Activated naive CD8-positive, alpha-beta T cell treated with anti-CD3 and anti-CD28 coated beads, Interleukin-2, amount 50 U/mL, for 16 hours (primary cell): ENCODE results near the gene SUSD1.
"Not testable (repeated sequence)": the region's sequence is repeated elsewhere in the genome, so short reads cannot be mapped to it uniquely, and the experiment has no call there.

Experiments used
- DNase-seq: peaks from one replicate; pipeline ENCODE4 v3.0.0-alpha.2; 2020; ENCODE audit warnings: low read depth, low spot score

Gene SUSD1

GRCh38 chr9:112173489-112174221 is 1.4 kb downstream of the SUSD1 start:
- no peak for DNase-seq

GRCh38 chr9:112170968-112171367 is 4.1 kb downstream of the SUSD1 start:
- DNase-seq: no peak

- no peak for DNase-seq
Observed at GRCh38 chr9:112170235-112170634, 4.9 kb downstream of the SUSD1 start.

GRCh38 chr9:112169368-112169767 is 5.7 kb downstream of the SUSD1 start:
- DNase-seq: no peak

- DNase-seq: no peak
Observed at GRCh38 chr9:112168197-112168596, 6.9 kb downstream of the SUSD1 start.

- DNase-seq: no peak
Observed at GRCh38 chr9:112166176-112167140, 8.6 kb downstream of the SUSD1 start.

- no peak for DNase-seq
Observed at GRCh38 chr9:112162621-112163413, 12.3 kb downstream of the SUSD1 start.

- DNase-seq: no peak
Observed at GRCh38 chr9:112159781-112160180, 15.3 kb downstream of the SUSD1 start.

- no peak for DNase-seq
Observed at GRCh38 chr9:112158656-112159367, 16.3 kb downstream of the SUSD1 start.

- no peak for DNase-seq
Observed at GRCh38 chr9:112157961-112158360, 17.1 kb downstream of the SUSD1 start.

GRCh38 chr9:112157087-112157486 is 18.0 kb downstream of the SUSD1 start:
- no peak for DNase-seq

- no peak for DNase-seq
Observed at GRCh38 chr9:112149211-112149610, 25.9 kb downstream of the SUSD1 start.

- DNase-seq: no peak
Observed at GRCh38 chr9:112145886-112146285, 29.2 kb downstream of the SUSD1 start.

GRCh38 chr9:112144807-112145206 is 30.3 kb downstream of the SUSD1 start:
- DNase-seq: no peak

- no peak for DNase-seq
Observed at GRCh38 chr9:112142420-112142819, 32.7 kb downstream of the SUSD1 start.

- DNase-seq: no peak
Observed at GRCh38 chr9:112140936-112141335, 34.2 kb downstream of the SUSD1 start.

- DNase-seq: no peak
Observed at GRCh38 chr9:112137066-112137465, 38.0 kb downstream of the SUSD1 start.

GRCh38 chr9:112135706-112136105 is 39.4 kb downstream of the SUSD1 start:
- DNase-seq: no peak

- DNase-seq: not testable (repeated sequence)
Observed at GRCh38 chr9:112133806-112134205, 41.3 kb downstream of the SUSD1 start.

GRCh38 chr9:112132356-112132755 is 42.7 kb downstream of the SUSD1 start:
- no peak for DNase-seq

- no peak for DNase-seq
Observed at GRCh38 chr9:112130997-112131396, 44.1 kb downstream of the SUSD1 start.
